GM12872 (cell line): ENCODE data around the gene TMOD1.

Experiments
- TF ChIP-seq, protein P1 (sequence below): IDR thresholded peaks from 3 replicates; pipeline ENCODE4 v1.5.1; 2011; ENCODE audit warnings: low read depth, mild to moderate bottlenecking, low read length, moderate library complexity; ENCODE audit not compliant: insufficient read depth

Gene TMOD1

DNA sequence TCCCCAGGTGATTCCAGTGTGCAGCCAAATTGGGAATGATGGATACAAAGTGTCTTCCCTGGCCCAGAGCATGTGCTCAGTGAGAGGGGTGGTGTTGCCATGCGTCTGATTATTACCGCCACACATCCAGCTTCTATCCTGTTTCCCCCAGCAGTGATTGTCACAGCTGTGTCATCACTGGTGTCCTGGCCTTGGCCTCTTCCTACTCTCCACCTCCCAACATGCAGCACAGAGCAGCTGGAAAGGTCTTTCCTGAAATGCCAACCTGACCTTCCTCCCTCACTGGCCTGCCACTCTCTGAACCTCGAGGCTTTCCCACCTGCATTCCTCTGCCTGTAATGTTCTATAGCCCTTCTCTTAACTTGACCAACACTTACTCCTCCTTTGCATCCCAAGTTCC is 60.0 kb downstream of the TMOD1 start:
- TF ChIP-seq, protein P1, sequence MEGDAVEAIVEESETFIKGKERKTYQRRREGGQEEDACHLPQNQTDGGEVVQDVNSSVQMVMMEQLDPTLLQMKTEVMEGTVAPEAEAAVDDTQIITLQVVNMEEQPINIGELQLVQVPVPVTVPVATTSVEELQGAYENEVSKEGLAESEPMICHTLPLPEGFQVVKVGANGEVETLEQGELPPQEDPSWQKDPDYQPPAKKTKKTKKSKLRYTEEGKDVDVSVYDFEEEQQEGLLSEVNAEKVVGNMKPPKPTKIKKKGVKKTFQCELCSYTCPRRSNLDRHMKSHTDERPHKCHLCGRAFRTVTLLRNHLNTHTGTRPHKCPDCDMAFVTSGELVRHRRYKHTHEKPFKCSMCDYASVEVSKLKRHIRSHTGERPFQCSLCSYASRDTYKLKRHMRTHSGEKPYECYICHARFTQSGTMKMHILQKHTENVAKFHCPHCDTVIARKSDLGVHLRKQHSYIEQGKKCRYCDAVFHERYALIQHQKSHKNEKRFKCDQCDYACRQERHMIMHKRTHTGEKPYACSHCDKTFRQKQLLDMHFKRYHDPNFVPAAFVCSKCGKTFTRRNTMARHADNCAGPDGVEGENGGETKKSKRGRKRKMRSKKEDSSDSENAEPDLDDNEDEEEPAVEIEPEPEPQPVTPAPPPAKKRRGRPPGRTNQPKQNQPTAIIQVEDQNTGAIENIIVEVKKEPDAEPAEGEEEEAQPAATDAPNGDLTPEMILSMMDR = no peak

GRCh38 chr9:97562542-97562941 is 61.1 kb downstream of the TMOD1 start:
- TF ChIP-seq, protein P1 = no peak

DNA sequence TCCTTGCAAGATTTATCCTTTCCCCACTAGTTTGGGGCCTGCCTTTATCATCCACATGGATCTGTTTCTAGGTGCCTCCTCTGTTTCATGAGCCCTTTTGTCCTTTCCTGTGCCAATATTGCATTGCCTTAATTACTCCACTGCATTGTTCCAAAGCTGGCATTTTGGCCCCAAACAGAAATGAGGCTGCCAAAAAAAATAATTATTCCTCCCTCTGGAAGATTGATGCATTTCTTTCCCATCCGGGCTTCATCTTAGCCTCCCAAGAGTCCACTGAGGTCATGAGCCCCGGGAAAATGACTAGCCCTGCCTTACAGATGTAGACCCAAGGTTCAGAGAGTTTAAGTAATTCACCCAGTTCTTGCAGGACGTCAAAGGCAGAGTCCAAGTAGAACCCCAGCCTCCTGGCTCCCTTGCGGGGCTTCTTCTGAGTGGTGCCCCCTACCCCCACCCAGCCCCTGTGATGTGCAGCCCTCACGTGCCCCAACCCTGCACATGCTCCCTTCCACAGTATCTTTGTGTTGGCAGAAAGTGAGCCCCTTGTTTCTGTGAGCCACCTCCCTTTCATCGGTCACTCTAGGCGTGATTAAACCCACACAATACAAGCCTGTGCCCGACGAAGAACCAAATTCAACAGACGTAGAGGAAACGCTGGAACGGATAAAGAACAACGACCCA is 62.1 kb downstream of the TMOD1 start:
- TF ChIP-seq, protein P1 = no peak

GRCh38 chr9:97564291-97565175 is 63.1 kb downstream of the TMOD1 start:
- TF ChIP-seq, protein P1 = no peak

- TF ChIP-seq, protein P1 = no peak
These were observed 63.8 kb downstream of the TMOD1 start for GRCh38 chr9:97565262-97565661.

DNA sequence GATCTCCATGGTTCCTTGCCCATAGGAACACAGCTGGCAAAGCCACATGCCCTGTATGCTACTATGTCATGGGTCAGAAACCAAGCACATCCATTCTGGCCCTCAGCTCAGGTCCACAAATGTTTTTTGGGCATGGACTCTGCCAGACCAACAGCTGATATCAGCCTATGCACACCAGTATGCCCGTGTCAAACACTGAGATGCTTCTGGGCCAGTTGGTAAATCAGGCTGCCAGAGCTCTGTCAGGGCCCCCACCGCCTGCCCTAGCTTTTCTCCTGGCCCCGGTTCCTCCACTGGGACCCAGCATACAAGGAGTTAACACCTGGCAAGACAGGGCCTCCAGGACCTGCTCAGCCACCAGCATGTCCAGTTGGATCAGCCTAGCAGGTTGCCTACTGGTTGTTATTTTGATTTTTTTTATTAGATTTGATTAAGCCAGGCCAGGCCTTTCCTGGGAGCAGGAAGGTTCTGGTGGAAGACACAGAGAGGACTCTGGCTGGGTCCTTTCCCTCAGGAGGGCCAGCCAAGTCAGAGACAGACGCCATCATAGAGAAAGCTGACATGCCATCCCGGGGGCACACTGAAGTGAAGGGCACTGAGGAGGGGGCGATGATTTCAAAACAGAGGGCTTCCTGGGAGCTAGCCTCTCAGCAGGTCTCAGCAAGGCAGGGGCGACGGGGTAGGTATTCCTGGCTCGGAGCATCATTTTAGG is 65.9 kb downstream of the TMOD1 start:
- TF ChIP-seq, protein P1 = no peak

GRCh38 chr9:97567894-97568202 is 66.4 kb downstream of the TMOD1 start:
- TF ChIP-seq, protein P1 = no peak
